HG03565 (cell line): Measurements from ENCODE around the gene VPS18.

Source experiments
- ATAC-seq: cut with Tn5 transposase; IDR thresholded peaks from one replicate; pipeline ENCODE4 v1.9.1; 2021; ENCODE audit warnings: mild to moderate bottlenecking, moderate library complexity; ENCODE audit not compliant: unreplicated experiment

The VPS18 gene

DNA sequence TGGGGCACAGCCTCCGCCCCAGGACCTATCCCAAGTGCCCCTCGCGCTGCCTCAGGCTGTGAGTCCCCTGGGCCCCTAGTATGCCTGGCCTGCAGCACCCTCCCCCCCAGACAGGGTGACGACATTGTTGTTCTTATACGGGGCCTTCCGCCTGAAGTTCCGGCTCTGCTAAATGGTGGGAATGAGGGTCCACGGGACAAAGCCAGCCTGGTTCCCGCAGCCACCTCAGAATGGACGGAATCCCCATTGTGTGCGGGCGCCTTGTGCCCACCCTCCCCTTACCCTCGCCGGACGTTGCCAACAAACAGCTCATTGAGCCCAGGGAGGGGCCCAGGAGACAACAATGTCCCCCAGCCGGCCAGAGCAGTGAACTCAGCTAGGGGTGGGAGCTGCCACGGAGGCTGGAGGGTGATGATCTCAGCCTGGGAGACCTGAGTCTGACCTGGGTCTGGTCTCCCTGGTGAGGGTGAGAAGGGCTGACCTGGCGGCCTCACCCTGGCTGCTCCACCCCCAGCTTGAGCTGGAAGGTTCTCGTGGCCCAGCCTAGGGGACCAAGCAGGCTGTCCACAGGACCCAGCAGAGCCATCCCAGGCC is 24.6 kb downstream of the VPS18 start:
- ATAC-seq = no peak

DNA sequence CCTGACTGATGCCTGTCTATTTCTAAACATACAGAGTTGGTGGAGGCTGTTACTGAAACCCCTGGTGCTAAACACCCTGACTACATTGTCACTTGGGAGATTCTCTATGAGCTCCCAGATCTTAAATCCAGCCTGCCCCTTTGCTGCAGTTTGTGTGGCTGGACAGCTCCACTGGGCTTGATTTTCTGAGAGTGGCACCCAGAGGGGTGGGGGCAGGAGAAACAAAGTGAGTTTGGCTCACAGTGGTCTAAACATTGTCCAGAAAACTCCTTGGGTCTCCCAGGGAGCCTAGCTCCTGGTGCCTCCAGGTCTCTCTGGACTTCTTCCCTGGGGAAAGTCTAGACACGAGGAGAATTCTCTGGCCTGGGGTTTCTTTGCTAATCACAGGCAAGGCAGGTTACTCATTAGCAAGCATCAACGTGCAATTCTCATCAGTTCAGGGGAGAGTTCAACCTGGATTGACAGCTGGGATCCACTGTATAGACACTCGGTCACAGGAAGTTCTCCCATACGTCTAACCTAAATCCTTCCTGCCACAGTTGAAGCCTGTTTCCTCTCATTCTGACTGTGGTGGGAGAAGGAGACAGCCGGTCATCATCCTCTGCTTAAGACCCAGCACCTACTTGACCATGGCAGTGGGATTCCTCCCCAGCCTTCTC is 27.8 kb downstream of the VPS18 start:
- no peak for ATAC-seq

DNA sequence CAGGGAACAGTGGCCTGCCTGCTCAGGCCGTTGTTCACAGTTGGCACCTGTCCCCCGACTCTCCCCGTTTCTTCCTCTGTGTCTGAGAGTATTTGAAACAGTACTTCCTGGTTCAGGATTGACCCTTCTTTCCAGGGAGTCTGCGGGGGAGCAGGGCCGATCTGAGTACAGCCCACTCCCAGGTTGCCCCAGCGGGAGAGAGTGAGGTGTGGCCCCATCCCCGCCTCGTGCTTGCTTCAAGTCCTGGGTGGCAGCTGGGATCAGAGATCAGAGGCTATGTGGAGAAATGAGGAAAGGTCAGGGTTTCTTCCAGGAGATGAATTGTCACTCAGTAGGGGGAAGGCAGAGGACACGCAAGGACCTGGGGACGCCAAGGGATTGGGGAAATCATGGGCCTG is 28.4 kb downstream of the VPS18 start:
- ATAC-seq = no peak

DNA sequence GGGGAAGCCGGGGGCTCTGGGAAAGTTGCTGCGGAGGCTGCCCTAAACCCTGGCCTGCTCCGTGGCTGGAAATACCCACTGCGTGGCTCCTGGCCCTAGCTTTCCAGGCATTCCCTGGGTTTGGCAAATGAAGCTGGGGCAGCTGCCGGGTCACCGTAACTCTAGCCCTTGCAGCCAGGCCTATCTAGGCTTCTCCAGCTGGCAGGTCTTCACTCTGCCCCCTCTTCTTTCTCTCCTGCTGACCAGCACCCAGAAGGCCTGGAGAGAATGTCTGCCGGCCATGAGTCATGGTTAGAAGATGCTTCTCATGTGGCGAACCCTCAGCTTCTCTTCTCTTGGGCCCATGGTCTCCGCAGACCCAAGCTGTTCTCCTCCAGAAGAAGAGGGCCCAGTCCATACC is 29.3 kb downstream of the VPS18 start:
- ATAC-seq = no peak

DNA sequence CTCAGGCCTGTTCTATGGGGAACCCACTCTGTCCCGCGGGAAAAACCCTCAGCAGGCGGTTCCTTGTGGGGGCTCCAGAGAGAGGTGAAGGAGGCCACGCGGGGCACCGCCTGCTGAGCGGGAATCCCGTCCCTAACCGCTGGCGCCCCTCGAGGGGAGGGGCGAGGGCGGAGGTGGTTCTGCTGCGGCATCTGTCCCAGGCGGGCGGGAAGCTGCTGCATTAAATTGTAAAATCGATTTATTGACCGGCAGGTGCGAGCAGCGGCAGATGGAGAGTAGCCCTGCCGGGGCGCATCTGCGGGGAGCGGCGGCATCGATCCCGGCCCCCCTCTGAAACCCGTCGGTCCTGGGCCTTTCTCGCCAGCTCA is 31.2 kb downstream of the VPS18 start:
- no peak for ATAC-seq

DNA sequence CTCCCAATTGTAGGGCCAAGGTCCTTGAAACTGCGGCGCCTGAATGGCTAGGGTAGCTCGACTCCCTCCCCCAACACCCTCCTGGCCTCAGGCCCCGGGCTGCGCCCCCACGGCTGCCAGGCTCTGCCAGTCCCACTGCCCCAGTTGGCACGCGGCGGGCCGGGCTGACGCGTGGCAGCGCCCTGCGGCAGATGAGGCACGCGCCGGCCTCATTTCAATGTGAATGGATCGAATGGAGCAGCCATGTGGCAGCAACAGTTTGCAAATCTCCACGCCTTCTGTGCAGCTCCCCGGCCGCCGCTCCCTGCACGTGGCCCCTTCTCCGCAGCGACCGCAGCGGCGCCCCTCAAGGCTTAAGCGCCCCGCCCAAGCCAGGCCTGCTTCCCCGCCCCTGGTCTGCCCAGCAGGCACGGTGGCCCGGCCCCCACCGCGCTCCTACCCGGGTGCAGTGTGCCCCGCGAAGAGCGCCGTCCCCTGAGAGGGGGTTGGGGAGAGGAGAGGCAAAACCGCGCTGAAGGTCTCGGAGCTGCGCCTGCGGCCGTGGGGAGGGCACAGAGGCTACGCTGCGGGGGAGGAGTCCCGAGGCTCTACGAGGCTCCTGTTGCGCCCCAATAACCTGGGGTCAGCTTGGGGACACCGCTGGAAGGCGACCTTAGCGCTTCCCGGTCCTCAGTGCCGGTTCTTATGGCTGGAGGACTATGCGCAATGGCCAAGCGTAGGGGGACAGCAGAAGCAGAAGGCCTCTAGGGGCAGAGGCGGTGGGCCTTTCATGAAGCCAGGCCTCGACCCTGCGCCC is 31.8 kb downstream of the VPS18 start:
- no peak for ATAC-seq

DNA sequence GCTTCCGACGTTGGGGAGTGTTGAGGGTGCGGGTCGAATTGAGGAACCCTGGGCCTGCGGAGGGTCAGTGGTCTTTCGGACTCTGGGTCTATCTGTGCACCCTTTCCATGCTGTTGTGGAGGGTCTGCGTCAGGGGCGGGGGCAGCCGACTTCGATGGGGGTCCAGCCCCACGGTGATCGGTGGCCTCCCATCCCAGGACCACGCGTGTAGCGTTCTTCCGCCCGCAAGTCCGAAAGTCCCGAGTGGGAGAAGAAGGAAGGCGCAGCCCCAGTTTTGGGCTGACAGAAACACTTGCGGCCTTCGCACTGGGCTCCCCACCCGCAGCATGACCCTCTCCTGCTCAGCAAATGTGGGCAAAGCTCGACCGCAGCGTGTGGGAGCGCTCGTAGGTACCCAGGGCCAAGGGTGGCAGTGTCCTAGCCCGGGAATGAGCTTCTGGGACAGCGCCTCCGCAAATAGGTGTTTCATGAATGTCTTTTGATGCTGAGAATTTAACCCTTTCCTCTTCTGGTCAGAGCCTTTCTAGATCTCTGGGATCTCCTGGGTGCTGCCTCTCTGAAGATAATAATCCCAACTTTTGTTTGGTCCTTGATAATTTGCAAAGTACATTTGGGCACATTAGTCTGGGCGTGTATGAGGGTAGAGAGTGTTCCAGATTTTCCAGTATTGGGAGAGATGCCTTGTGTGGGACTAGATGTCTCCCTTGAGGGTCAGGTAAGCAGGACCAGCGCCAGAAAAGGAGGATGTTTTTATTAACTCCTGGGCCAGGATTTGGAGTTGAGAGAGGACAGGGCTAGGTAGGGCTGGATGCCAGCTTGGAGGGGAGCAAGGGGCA is 32.6 kb downstream of the VPS18 start:
- ATAC-seq = no peak

DNA sequence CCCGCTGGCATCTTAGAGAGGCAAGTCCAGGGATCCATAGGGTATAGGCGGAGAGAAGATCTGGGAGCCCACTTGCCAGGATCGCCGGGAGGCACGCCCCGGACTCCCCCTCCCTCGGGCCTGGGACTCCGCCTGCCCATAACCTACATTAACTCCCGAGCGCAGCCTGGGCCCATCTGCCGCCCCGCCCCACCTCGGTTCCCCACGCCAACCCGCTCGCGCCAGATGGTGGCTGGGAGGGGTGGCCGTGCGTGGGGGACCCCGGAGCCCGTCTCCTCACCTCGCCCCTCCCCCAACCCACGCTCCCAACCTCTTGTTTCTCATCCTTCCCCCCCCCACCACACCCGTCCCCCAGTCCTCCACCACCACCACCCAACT is 33.2 kb downstream of the VPS18 start:
- ATAC-seq = no peak

DNA sequence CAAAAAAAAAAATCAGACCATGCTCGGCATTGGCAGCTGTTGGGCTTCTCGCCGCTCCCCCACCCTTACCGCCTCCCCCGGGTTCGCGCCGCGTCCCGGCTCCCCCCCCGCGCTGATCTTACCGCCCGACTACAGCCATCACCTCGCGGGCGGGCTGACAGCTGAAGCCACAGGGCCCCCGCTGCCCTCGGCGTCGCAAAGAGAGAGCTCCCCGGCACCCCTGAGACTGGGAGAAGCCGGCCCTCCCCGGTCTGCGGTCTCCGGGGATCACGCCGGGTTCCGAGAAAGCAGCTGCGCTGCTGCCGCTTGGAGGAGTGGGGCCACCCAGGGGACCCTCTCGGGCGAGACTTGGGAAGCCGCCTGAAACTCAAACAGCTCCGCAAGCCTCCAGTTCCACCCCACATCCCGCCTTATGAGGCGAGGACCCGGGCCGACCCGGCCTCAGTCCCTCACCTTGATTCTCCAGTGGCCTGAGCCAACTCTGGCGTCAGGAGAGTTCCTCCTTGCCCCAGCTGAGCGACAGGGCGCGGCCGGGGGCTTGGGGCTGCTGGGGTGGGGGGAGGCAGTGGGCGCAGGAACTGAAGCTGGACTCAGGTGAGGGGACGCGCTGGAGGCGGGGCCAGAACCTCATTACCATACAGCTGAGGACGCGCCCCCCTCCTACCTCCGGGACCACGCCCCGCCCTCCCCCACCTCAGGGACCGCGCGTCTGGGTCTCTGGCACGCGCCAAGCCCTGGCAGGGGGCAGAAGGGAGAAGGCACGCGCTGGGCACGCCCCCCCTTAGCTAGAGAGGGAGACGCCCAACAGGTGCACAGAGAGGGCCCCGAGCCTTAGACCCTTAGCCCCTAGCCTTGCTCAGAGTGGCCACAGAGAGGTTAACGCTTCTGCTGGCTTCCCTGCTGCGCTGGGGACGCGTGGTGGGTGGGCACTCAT is 33.9 kb downstream of the VPS18 start:
- no peak for ATAC-seq

DNA sequence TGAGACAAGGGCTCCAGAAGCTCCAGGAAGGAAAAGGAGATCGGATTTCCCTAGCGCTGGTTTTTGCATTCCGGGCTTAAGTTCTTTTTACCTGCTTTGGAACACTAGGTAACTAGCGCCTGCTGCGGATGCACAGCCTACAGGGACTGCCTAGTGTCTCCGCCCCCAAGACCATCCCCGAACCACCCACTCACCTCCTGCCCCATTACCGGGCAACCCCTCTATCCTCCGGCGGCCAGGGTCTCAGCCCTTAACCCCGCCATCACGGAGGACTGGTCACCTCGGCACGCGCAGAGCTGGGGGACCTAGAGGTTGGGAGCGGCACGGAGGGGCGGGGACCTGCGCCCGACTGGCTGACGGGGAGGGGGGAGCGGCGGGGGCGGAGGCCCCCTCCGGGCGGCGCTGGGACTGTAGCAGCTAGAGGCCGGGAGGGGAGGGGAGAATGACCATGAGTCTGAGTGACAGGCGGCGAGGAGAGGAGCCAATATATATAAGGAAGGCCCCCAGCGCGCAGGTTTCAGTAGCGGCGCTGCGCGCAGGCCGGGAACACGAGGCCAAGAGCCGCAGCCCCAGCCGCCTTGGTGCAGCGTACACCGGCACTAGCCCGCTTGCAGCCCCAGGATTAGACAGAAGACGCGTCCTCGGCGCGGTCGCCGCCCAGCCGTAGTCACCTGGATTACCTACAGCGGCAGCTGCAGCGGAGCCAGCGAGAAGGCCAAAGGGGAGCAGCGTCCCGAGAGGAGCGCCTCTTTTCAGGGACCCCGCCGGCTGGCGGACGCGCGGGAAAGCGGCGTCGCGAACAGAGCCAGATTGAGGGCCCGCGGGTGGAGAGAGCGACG is 34.8 kb downstream of the VPS18 start, which contains the start of gene DLL4:
Gene DLL4, plus strand, starts transcription at position 520 of the 839 bp plus-strand sequence. CDS start 329 bp downstream, outside the sequence.
- ATAC-seq = no peak

DNA sequence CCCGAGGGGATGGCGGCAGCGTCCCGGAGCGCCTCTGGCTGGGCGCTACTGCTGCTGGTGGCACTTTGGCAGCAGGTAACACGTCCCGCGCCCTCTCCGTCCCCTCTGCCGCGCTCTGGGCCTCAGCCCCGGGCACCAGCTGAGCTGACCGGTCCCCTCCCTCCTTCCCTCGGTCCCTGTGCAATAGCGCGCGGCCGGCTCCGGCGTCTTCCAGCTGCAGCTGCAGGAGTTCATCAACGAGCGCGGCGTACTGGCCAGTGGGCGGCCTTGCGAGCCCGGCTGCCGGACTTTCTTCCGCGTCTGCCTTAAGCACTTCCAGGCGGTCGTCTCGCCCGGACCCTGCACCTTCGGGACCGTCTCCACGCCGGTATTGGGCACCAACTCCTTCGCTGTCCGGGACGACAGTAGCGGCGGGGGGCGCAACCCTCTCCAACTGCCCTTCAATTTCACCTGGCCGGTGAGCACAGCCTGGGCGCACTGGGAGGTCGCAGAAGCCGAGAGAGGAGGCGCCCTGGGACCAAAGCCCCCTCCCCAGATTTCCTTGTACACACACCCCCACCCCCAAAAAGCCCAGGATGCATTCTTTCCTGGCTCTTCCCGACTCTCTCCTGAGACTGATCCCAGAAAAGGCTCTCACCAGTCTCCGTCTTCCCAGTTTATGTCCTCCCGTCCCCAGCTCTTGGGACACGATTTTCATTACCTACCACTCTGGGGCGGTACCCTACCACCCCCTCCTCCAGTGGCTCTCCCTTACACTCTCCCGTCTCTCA is 35.6 kb downstream of the VPS18 start:
- no peak for ATAC-seq

DNA sequence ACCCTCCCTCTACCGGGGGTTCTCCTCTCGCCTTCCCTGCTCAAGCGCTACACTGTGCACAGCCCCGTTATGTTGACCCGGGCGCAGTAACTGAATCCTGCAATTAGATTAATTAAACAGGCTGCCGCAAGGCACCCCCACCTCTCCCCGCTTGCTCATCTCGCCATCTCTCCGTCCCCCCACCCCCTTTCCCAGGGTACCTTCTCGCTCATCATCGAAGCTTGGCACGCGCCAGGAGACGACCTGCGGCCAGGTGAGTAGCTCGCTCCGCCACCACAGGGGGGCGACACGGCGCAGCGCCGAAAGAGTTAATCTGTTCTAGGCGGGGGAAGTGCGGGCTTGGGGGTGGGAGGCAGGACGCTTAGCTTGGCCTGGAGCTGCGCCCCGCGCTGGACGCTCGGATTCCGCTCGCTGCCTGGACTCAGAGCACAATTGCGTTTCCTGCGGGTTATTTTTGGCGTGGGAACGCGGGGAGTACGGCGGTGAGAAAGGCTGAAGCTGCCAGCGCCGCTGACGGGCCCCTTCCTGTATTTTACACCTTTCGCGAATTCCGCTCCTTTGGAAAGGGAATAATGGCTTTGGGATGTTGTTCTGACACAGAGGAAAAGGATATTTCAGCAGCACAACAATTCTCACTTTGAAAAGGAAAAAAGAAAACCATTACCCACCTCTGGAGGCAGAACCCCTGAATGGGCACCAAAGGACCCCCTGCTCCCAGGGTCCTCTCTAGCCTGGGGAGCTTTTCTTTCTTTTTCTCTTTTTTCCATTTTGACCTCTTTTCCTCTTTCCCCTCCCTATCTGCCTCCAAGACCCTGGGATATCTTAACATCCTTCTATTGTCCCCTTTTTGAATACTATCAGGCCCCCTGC is 36.4 kb downstream of the VPS18 start:
- ATAC-seq = no peak

DNA sequence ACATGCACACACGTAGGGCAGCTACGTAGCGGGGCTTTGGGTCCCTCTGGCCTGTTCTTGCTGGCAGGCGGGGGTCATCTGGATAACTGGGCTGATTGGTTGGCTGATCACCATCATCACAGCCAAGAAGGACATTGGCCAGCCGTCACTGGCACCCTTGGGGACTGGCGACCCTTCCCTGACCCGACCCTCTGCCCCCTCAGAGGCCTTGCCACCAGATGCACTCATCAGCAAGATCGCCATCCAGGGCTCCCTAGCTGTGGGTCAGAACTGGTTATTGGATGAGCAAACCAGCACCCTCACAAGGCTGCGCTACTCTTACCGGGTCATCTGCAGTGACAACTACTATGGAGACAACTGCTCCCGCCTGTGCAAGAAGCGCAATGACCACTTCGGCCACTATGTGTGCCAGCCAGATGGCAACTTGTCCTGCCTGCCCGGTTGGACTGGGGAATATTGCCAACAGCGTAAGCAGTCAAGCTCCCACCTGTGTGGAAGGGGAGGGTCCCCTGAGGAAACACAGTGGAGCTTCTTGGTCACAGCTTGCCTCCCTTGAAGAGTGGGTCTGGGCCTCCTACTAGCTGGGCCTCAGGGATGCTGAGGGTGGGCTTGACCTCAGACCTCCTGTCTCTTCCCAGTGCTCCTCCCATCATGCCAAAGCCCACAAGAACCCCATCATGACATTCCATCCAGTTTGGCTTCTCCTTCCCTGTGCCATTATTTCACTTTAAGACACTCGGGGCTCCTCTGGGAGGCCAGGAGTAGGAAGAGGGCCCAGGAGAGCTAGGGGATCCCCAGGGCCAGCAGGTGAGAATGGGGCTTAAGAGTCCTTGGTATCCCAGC is 37.3 kb downstream of the VPS18 start:
- ATAC-seq = no peak

DNA sequence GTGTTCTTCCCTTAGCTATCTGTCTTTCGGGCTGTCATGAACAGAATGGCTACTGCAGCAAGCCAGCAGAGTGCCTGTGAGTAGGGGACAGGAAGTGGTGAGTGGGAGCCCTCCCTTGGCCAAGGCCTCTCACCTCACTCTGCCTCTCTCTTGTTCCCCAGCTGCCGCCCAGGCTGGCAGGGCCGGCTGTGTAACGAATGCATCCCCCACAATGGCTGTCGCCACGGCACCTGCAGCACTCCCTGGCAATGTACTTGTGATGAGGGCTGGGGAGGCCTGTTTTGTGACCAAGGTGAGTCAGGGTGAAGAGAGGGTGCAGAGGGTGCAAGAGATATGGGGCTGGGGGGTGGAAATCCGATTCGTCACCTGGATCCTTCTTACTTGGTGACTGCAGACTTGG is 37.9 kb downstream of the VPS18 start:
- ATAC-seq = no peak

DNA sequence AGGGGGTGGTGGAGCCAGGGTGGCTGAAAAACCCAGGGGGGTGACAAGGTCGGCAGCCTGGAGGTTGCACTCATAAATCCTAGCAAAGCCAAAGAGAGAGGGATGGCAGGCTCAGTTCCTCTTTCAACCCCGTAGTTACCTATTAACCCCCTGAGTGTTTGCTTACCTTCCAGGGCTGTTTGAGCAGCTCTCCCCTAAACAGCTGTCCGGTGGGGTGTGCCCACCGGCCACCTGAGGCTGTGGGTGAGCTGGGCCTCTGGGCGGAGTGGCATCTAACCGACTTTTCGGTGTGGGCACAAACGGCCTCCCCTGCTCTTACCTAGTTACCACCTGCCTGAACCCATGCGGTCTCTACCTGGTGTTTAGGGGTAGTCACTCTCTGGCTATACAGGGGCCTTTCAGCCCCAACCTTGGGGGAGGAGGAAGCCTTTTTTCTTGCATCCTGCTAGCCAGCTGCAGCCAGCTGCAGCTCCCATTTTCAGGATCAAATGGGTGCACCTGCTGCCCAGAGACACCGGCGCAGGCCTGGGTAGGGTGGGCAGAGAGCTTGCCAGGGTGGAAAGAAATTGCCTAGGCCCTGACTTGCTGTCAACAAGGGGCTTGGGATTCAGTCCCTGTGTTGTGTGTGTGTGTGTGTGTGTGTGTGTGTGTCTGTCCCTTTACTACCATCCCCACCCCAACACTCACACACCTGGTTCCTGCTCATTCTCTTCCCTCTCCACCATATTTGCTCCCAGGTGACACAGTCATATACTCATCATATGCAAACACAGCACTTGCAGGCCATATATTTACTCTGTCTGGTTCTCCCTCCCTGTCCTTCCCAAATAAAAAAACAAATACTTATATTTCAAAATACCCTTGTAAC is 38.6 kb downstream of the VPS18 start:
- ATAC-seq = no peak

DNA sequence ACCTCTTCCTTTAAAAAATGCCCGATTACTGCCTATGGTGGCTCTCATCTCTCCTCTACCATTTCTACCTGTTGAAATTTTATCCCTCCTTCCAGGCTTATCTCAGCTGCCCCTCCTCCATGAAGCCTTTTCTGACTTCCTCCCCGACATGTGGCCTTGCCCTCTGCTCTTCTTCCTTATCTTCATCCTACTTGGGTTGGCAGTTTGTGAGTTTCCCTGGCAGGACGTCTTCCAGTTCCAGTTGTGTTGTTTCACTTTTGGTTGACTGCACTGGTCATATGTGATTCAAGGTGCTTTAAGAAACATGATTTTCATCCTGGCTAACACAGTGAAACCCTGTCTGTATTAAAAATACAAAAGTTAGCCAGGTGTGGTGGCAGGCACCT is 39.3 kb downstream of the VPS18 start:
- ATAC-seq = no peak
